ENCODE measurements around the gene NIT1.
"Not testable (repeated sequence)": the region's sequence is repeated elsewhere in the genome, so short reads cannot be mapped to it uniquely, and the experiment has no call there.

Gene NIT1

DNA sequence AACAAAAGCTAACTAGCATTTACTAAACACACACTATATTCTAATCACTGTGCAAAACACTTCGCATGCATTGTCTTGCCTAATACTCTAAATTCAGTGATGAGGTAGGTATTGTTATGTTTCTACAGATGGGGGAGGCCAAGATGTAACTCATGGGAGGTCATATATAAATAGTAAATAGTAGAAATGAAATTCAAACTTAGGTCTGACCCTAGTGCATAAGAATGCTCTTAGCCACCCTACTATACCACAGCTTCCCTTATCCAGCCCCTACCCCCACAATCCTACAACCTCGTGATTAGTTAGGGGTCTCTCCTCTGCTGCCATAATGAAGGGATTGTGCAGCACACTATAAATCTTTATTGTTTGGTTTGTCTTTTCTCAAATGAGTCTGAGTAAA lies 3.3 kb upstream of the NIT1 start:
- no peak for DNase-seq

GRCh38 chr1:161115132-161115711 lies 2.7 kb upstream of the NIT1 start:
- peak; percentile 51 for DNase-seq

DNA sequence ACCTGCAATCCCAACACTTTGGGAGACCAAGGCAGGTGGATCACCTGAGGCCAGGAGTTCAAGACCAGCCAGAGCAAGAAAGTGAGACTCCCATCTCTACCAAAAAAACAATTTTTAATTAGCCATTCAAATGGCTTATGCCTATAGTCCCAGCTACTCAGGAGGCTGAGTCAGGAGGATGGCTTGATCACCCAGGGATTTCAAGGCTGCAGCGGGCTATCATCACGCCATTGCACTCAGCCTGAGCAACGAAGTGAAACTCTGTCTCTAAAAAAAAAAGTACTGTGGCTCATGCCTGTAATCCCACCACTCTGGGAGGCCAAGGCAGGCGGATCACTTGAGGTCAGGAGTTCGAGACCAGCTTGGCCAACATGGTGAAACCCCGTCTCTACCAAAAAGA lies 1.9 kb upstream of the NIT1 start:
- DNase-seq = not testable (repeated sequence)

DNA sequence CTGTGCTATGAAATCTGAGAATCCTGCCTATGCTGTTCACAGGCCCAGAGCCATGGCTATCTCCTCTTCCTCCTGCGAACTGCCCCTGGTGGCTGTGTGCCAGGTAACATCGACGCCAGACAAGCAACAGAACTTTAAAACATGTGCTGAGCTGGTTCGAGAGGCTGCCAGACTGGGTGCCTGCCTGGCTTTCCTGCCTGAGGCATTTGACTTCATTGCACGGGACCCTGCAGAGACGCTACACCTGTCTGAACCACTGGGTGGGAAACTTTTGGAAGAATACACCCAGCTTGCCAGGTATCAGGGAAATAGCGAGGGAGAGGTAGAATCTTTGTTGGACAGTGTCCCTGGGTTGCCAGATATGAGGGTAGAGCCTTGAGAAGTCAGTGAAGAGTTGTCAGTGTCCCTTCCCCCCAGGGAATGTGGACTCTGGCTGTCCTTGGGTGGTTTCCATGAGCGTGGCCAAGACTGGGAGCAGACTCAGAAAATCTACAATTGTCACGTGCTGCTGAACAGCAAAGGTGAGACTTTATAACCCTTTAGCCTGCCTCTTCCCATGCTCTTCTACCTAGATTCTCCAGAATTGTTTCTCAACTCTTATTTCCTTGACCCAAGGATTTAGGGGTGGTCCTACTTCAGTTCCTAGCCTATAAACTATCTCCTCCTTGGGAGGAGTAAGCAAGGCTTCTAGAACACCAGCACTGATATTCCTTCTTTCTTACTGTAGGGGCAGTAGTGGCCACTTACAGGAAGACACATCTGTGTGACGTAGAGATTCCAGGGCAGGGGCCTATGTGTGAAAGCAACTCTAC lies 1.4 kb downstream of the NIT1 start:
- DNase-seq = peak; percentile 72

DNA sequence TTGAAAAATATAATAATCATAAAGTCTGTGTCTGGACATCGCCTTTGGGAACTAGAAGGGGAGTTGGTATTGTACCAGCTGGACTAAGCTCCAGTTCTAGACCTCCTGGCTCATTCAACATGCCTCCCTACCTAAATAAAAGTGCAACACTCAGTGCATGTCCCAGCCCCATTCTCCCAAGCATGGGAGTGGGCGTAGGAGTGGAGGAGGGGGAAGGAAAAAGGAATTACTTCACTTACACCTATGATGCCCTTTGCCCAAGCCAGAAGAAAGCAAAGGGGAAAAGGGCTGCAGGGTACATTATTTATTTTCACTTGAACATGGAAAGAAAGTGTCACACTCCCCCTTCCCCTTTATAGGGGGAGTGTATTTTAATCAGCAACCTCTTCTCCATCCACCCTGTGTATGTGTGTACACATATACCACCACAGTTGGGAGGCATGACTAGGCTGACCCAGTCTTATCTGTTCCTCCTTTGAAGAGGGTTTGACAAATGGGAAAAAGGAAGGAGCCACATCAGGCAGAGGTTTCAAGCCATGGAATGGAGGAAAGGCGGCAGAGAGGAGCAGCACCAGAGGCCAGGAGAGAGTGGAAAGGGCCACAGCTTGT lies 3.2 kb downstream of the NIT1 start:
- DNase-seq = no peak

DNA sequence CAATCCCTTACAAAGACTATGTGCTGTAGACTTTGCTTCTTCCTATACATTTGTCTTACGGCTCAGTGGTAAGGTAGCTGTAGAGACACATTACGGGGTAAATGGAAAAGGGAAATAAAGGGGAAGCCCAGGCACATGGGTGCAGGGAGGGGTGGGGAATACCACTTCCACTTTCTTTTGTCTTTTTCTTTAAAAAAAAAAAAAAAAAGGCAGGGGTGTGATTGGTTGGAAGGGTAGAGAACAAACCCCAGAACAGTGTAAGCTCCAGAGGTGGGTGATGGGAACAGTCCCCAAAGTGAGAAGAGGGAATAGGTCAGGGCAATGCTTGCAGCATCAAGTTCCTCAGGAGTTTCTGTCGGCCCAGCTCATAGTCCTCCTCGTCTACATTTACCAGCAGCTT lies 3.9 kb downstream of the NIT1 start:
- DNase-seq = no peak

GRCh38 chr1:161122967-161123366 lies 5.1 kb downstream of the NIT1 start:
- DNase-seq = no peak

DNA sequence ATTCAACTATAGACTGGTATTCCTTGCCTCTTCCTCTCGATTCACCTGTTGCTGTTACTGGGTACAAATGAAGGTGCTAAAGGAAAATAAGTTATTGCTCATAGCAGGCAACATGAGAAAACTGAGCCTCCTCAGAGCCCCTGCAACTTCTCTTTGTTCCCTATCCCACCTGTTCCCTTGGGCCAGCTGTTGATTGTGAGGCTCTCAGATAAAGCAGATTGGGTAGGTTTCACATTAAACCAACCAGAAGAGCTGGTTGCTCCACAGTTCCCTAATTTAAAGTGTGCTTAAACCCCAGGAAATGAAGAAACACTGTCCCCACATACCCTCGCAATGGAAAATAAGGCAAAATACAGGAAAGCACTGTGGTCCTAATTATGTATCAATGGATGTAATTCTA lies 9.7 kb downstream of the NIT1 start:
- no peak for DNase-seq

GRCh38 chr1:161128591-161129420 lies 10.9 kb downstream of the NIT1 start:
- DNase-seq = no peak

DNA sequence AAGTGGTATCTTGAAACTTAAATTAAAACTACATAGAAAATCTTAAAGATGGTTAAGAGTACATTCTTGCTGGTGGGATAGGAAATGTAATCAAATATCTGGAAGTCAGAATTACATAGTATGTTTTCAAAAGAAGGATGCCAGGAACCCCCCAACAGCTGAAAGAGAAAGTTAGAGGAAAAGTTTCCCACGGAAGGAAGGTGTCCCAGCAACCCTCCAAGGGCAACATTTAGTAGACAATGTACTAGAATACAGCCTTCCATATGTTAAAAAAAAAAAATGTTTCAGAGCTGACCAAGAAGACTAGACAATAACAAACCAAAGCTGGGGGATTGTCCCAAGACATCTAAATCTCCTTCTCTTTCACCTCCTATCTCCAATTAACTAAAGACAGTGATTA lies 12.4 kb downstream of the NIT1 start:
- DNase-seq = no peak

DNA sequence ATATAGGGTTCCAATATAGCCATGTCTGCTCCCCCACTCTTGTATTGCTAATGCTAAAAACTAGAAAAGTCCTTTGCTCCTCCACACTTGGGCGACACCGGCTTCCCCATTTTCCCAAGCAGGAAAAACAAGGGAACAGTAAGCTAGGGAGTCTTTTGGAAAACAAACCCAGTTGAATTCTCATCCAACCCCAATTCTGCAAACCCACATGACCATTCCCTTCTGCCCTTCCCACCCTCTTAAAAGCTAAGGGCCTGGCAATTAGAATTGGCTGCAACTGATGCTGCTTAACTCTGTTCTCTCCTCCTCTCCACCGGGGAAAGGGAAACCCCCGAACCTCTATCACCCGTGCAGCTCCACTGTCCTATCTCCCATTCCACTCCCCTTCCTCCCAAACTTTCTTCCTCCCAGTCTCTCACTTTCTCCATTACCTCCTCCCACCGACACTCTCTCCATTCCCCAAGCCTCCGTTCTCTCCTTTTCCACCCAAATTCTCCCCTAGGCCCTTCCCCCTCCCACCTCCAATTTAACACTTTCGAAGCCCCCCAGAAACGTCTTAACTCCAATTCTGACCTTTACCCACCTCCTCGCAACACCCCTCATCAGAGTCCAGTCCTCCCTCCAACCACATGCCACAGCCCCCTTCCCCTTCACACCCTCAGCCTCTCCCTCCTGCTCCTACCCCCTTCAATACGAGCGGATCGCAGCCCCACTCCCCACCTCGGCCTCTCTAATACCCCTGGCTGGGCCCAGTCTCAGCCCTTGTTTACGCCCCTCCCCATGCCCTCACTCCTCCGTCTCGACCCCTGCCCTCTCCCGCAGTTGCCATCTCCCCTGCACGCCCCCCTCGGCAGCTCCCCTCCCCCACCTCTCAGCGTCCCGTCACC lies 13.9 kb downstream of the NIT1 start:
- no peak for DNase-seq

GRCh38 chr1:161132410-161133219 lies 14.7 kb downstream of the NIT1 start, which contains the start of gene DEDD:
DEDD (minus strand) TSS chr1:161132667; CDS start chr1:161124462, 8,205 bp downstream.
- DNase-seq = peak; percentile 98

DNA sequence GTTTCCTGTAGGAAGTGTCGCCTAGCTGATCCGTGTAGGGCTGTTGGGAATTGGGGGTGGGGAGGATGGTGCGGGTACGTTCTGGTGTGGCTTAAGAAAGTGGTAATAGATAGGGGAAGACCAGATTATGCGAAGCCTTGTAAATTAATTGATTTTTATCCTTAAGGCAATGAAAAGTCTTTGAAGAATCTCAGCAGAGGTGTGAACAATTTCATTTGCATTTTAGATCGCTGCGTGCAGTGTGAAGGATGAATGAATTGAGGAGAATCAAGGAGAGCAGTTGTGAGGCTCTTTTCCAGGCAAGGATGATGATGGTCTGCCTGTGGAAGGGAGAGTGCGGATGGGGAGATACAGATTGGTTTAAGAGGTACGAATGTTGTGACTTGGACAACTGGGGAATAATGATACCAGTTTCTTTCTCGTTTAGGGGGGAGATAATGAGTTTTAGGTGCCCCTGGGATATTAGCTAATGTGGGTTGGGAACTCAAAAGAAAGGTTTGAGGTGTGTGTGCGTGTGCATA lies 15.4 kb downstream of the NIT1 start:
- no peak for DNase-seq

DNA sequence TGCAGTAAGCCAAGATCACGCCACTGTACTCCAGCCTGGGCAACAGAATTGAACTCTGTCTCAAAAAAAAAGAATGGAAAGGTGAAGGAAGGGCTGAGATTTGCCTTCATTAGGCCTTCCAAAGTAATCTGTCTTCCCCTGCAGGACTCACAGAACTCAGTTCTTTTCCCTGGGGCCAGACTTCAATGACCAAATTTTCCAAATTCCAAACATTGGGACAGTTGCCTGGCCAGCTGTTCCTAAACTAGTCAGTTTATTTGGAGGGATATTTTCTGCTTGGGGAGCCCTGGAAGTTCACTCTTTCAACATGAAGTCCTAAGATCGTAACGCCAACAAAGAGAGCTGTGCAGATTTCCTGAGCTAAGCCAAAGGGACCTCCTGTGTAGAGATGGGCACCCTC lies 20.0 kb downstream of the NIT1 start:
- no peak for DNase-seq

- DNase-seq = no peak
Measured at GRCh38 chr1:161138431-161138830, 20.5 kb downstream of the NIT1 start.

DNA sequence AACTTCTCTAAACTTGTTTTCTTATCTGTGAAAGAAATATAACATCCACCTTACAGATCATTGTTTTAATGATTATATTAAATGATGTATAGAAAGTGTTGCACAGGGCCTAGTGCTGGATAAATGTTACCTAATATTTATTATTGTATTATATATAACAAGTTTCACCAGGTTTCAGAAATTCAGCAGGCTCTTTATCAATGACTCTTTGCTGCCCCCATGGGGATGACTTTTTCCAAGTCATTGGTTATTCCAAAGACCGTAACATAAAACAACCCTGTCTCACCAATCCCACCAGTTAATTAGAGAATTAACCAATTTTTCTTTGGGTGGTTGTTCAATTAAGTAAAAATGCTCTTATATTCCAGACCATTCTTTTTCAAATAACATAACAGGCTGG lies 21.9 kb downstream of the NIT1 start:
- DNase-seq = peak; percentile 51

DNA sequence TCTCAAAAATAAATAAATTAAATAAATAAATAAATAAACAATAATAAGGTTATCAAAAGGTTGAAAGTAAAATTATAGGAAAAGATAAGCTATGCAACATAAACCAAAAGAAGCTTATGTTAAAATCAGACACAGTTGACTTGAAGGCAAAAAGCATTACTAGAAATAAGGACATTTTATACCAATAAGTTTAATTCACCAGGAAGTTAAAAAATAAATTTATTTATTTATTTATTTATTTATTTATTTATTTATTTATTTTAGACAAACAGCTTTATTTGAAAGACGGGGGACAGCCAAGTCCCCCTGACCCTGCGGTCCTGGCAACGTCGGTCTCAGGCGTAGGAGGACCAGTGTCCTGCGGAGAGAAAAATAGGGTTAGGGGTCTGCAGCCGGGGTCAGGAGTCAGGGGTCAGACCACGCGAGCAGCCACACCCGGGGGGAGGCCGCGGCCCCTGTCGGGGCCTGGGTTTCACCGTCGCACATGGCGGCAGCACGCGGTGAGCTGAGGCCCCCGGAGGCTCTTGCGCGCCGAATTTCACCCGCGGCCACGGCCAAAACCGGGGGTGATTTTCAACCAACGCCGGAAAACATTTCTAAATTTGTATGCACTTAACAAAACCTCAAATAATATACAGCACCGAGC lies 23.0 kb downstream of the NIT1 start:
- no peak for DNase-seq

- DNase-seq = no peak
Measured at GRCh38 chr1:161145832-161146231, 27.9 kb downstream of the NIT1 start.

DNA sequence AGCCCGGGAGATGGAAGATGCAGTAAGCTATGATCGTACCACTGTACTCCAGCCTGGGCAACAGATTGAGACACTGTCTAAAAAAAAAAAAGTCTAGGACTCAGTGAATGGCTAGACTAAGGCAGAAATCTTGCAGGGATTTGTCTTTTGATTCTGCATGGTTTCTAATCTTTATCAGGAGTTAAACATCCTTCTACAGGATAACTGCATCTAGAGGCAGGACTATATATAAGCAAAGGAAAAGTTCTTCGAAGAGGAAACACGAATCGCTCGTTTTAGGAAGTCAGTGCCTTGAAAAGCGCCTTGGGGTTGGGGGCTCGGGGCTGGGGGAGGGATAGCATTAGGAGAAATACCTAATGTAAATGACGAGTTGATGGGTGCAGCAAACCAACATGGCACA lies 35.3 kb downstream of the NIT1 start:
- no peak for DNase-seq

DNA sequence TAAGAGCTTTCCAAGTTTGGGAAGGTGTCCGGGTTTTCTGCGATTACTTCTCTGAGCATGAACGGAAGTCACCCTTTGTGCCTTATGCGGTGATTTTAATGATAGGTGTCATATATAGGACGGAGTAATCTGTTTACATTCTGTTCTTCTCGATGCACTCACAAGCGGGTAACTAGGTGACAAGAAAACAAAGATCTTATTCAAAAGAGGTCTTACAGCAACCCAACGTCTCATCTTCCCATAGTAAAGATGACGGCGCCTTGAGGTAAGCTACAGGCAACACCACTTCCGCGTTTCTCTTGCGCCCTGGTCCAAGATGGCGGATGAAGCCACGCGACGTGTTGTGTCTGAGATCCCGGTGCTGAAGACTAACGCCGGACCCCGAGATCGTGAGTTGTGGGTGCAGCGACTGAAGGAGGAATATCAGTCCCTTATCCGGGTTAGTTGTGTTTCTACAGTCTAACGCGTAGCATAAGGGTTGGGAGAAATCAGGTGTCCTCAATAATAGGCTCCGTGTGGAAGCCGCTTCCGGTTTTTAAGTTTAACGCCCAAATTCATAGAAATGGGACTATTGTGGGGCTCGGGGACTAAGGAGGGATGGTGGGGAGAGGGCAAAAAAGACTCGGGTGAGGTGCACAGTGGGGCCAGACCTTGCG lies 35.9 kb downstream of the NIT1 start, which contains the start of gene UFC1:
UFC1 (plus strand) TSS at position 297 of the 656 bp plus-strand sequence; CDS start at position 317, 20 bp downstream.
- DNase-seq = peak; percentile 89

Data from fibroblast of skin of scalp (primary cell).